RCC 7860 (cell line): ENCODE data around the gene ZNF618.

Experiments used
- DNase-seq: peaks from one replicate; pipeline ENCODE4 v3.0.0-alpha.2; 2015; ENCODE audit warnings: low spot score
- FAIRE-seq: peaks from 2 replicates; lab custom pipeline; 2012; peaks lifted over from hg19 to GRCh38; lab: Jason Lieb, UNC

The ZNF618 gene

GRCh38 chr9:113876151-113876992, at the start of gene ZNF618:
TSS of gene ZNF618 (plus strand) at chr9:113876309. CDS start at chr9:113876381, 72 bp downstream.
- no peak for DNase-seq

GRCh38 chr9:113828221-113828620, 47.9 kb upstream of the ZNF618 start:
- no peak for FAIRE-seq
- no peak for DNase-seq

More at GRCh38 chr9:113876151-113876992, at the start of gene ZNF618:
- FAIRE-seq = no peak

- FAIRE-seq (no peak), DNase-seq (no peak)
Observed at GRCh38 chr9:113837334-113837733, 38.8 kb upstream of the ZNF618 start.

GRCh38 chr9:113842086-113842485, 34.0 kb upstream of the ZNF618 start:
- FAIRE-seq (no peak), DNase-seq (no peak)

GRCh38 chr9:113844466-113844865, 31.6 kb upstream of the ZNF618 start:
- FAIRE-seq = no peak
- DNase-seq = no peak

- FAIRE-seq = no peak
- DNase-seq = no peak
Observed at GRCh38 chr9:113851359-113851758, 24.8 kb upstream of the ZNF618 start.

GRCh38 chr9:113851873-113852272, 24.2 kb upstream of the ZNF618 start:
- DNase-seq (no peak), FAIRE-seq (peak; percentile 21)

- DNase-seq (no peak), FAIRE-seq (peak; percentile 49)
Observed at GRCh38 chr9:113853333-113853732, 22.8 kb upstream of the ZNF618 start.

- no peak for DNase-seq
- FAIRE-seq = no peak
Observed at GRCh38 chr9:113854310-113854709, 21.8 kb upstream of the ZNF618 start.

- no peak for DNase-seq
- no peak for FAIRE-seq
Observed at GRCh38 chr9:113857875-113858274, 18.2 kb upstream of the ZNF618 start.

- DNase-seq = no peak
- no peak for FAIRE-seq
Observed at GRCh38 chr9:113858282-113858681, 17.8 kb upstream of the ZNF618 start.

- FAIRE-seq (no peak), DNase-seq (no peak)
Observed at GRCh38 chr9:113863345-113863744, 12.8 kb upstream of the ZNF618 start.

GRCh38 chr9:113868501-113868900, 7.6 kb upstream of the ZNF618 start:
- no peak for DNase-seq
- FAIRE-seq = no peak

- DNase-seq (no peak), FAIRE-seq (no peak)
Observed at GRCh38 chr9:113872485-113873143, 3.5 kb upstream of the ZNF618 start.

- DNase-seq (no peak), FAIRE-seq (no peak)
Observed at GRCh38 chr9:113873446-113873845, 2.7 kb upstream of the ZNF618 start.

GRCh38 chr9:113873926-113874325, 2.2 kb upstream of the ZNF618 start:
- no peak for DNase-seq
- FAIRE-seq = no peak

- DNase-seq (no peak), FAIRE-seq (no peak)
Observed at GRCh38 chr9:113875459-113876150, 504 bp upstream of the ZNF618 start.

GRCh38 chr9:113876993-113877368, 872 bp downstream of the ZNF618 start:
- DNase-seq (no peak), FAIRE-seq (peak; percentile 83)

GRCh38 chr9:113879318-113879717, 3.2 kb downstream of the ZNF618 start:
- DNase-seq (no peak), FAIRE-seq (no peak)

GRCh38 chr9:113879911-113880310, 3.8 kb downstream of the ZNF618 start:
- no peak for FAIRE-seq
- no peak for DNase-seq

- FAIRE-seq (no peak), DNase-seq (no peak)
Observed at GRCh38 chr9:113882181-113882580, 6.1 kb downstream of the ZNF618 start.
